BLaER1 treated with 17β-estradiol and CSF1 and Interleukin-3, amounts not matched to agents 10 nM and 100 nM (cell line): Measurements from ENCODE around the gene RNF225.

Experiments
- H3K27ac ChIP-seq, 11 experiments: shearing (Covaris generic); formaldehyde crosslinking; 2 replicates each; pipeline ENCODE4 v1.8.1; 2022
- H3K27me3 ChIP-seq, 11 experiments: shearing (Covaris generic); formaldehyde crosslinking; 2 replicates each; pipeline ENCODE4 v1.8.1; 2022
- H3K36me3 ChIP-seq, 11 experiments: shearing (Covaris generic); formaldehyde crosslinking; 2 replicates each; pipeline ENCODE4 v1.8.1; 2022
- H3K4me1 ChIP-seq, 10 experiments: shearing (Covaris generic); formaldehyde crosslinking; 2 replicates each; pipeline ENCODE4 v1.8.1; 2022
- H3K4me2 ChIP-seq, 11 experiments: shearing (Covaris generic); formaldehyde crosslinking; 2 replicates each; pipeline ENCODE4 v1.8.1; 2022
- H3K4me3 ChIP-seq, 10 experiments: shearing (Covaris generic); formaldehyde crosslinking; 2 replicates each; pipeline ENCODE4 v1.8.1; 2022
- H3K9ac ChIP-seq, 11 experiments: shearing (Covaris generic); formaldehyde crosslinking; 2 replicates each; pipeline ENCODE4 v1.8.1; 2022
- H3K9me3 ChIP-seq, 11 experiments: shearing (Covaris generic); formaldehyde crosslinking; replicated peaks in 1 of 11; 2 replicates each; pipeline ENCODE4 v1.8.1; 2022
- H4K20me1 ChIP-seq, 11 experiments: shearing (Covaris generic); formaldehyde crosslinking; 2 replicates each; pipeline ENCODE4 v1.8.1; 2022
- Cebpa-rat ChIP-seq, 11 experiments: shearing (Covaris generic); IDR thresholded peaks; 2 replicates each; pipeline ENCODE4 v1.8.1; 2022

RNF225 gene

GRCh38 chr19:58392945-58393724 is 2.3 kb upstream of the RNF225 start:
- peaks cover 0 to 16% (median 7%) of the 10 kb centered on the region in 11 experiments; a peak in 12 of 22 replicates for H3K27me3 ChIP-seq
- peaks cover 73 to 92% (median 82%) of the 10 kb centered on the region in 11 experiments for H3K36me3 ChIP-seq
- no peaks in the 10 kb centered on the region for H3K9me3 ChIP-seq
- H3K27ac ChIP-seq = no peak overlapping the region
- H3K4me2 ChIP-seq = no peak overlapping the region
- no peak overlapping the region; a peak in 2 of 22 replicates for H3K9ac ChIP-seq
- H3K4me3 ChIP-seq = no peak overlapping the region
- peaks cover 23 to 47% (median 36%) of the 10 kb centered on the region in 10 experiments for H3K4me1 ChIP-seq
- no peak for TF ChIP-seq Cebpa-rat (IDR thresholded peaks at IDR 0.05)
- H4K20me1 ChIP-seq = peaks cover 60 to 100% (median 95%) of the 10 kb centered on the region in 11 experiments; a peak in 21 of 22 replicates

- 0 out of 22 replicates have a peak overlapping the region, but pooled peaks of 1 of the 11 experiments have one; percentile 3 for H3K9ac ChIP-seq
- H3K27ac ChIP-seq = no peak overlapping the region
- H3K27me3 ChIP-seq = peaks cover 0 to 16% (median 7%) of the 10 kb centered on the region in 11 experiments; a peak in 12 of 22 replicates
- TF ChIP-seq Cebpa-rat (IDR thresholded peaks at IDR 0.05) = no peak
- no peaks in the 10 kb centered on the region for H3K9me3 ChIP-seq
- peaks cover 68 to 86% (median 76%) of the 10 kb centered on the region in 11 experiments for H3K36me3 ChIP-seq
- no peak overlapping the region for H3K4me3 ChIP-seq
- peaks cover 18 to 41% (median 31%) of the 10 kb centered on the region in 10 experiments for H3K4me1 ChIP-seq
- peaks cover 58 to 96% (median 90%) of the 10 kb centered on the region in 11 experiments; a peak in 21 of 22 replicates for H4K20me1 ChIP-seq
- H3K4me2 ChIP-seq = no peak overlapping the region
Observed at GRCh38 chr19:58393725-58394033, 1.8 kb upstream of the RNF225 start.

- peaks cover 9 to 31% (median 20%) of the 10 kb centered on the region in 10 experiments for H3K4me1 ChIP-seq
- H3K36me3 ChIP-seq = peaks cover 57 to 75% (median 65%) of the 10 kb centered on the region in 11 experiments
- peaks cover 0 to 16% (median 7%) of the 10 kb centered on the region in 11 experiments; a peak in 12 of 22 replicates for H3K27me3 ChIP-seq
- H4K20me1 ChIP-seq = peaks cover 50 to 85% (median 79%) of the 10 kb centered on the region in 11 experiments; a peak in 21 of 22 replicates
- H3K27ac ChIP-seq = no peak overlapping the region
- no peak for TF ChIP-seq Cebpa-rat (IDR thresholded peaks at IDR 0.05)
- no peaks in the 10 kb centered on the region for H3K9me3 ChIP-seq
- no peak overlapping the region for H3K9ac ChIP-seq
- no peak overlapping the region for H3K4me3 ChIP-seq
- no peak overlapping the region for H3K4me2 ChIP-seq
Observed at GRCh38 chr19:58394821-58395219, 636 bp upstream of the RNF225 start.

GRCh38 chr19:58395979-58396627 is 647 bp downstream of the RNF225 start:
- Histone ChIP-seq H3K4me2 (no peak overlapping the region), H3K27me3 (peaks cover 0 to 16% (median 7%) of the 10 kb centered on the region in 11 experiments; a peak in 12 of 22 replicates), H3K27ac (no peak overlapping the region), H3K9me3 (no peaks in the 10 kb centered on the region), H3K36me3 (peaks cover 44 to 62% (median 52%) of the 10 kb centered on the region in 11 experiments), H3K4me1 (peaks cover 7 to 27% (median 15%) of the 10 kb centered on the region in 10 experiments), H3K9ac (no peak overlapping the region), H3K4me3 (no peak overlapping the region), H4K20me1 (peaks cover 38 to 72% (median 66%) of the 10 kb centered on the region in 11 experiments; a peak in 21 of 22 replicates)
- TF ChIP-seq Cebpa-rat (IDR thresholded peaks at IDR 0.05) = no peak

- H3K4me1 ChIP-seq = peaks cover 9 to 21% (median 11%) of the 10 kb centered on the region in 10 experiments
- H3K9ac ChIP-seq = no peak overlapping the region
- peaks cover 30 to 64% (median 58%) of the 10 kb centered on the region in 11 experiments; a peak in 21 of 22 replicates for H4K20me1 ChIP-seq
- no peak overlapping the region for H3K4me3 ChIP-seq
- H3K36me3 ChIP-seq = peaks cover 36 to 54% (median 44%) of the 10 kb centered on the region in 11 experiments
- no peaks in the 10 kb centered on the region for H3K9me3 ChIP-seq
- no peak overlapping the region for H3K27ac ChIP-seq
- peaks cover 0 to 16% (median 7%) of the 10 kb centered on the region in 11 experiments; a peak in 12 of 22 replicates for H3K27me3 ChIP-seq
- TF ChIP-seq Cebpa-rat (IDR thresholded peaks at IDR 0.05) = no peak
- no peak overlapping the region for H3K4me2 ChIP-seq
Observed at GRCh38 chr19:58396691-58397532, 1.5 kb downstream of the RNF225 start.

- Histone ChIP-seq H3K4me3 (no peak overlapping the region), H3K9me3 (no peaks in the 10 kb centered on the region), H3K4me2 (no peak overlapping the region), H3K36me3 (peaks cover 29 to 47% (median 37%) of the 10 kb centered on the region in 11 experiments), H4K20me1 (peaks cover 23 to 57% (median 51%) of the 10 kb centered on the region in 11 experiments; a peak in 21 of 22 replicates), H3K27me3 (peaks cover 0 to 16% (median 7%) of the 10 kb centered on the region in 11 experiments; a peak in 12 of 22 replicates), H3K9ac (0 out of 22 replicates have a peak overlapping the region, but pooled peaks of 1 of the 11 experiments have one; percentile 4), H3K27ac (no peak overlapping the region), H3K4me1 (peaks cover 13 to 24% (median 18%) of the 10 kb centered on the region in 10 experiments)
- TF ChIP-seq Cebpa-rat (IDR thresholded peaks at IDR 0.05) = no peak
Observed at GRCh38 chr19:58397533-58398037, 2.1 kb downstream of the RNF225 start.

- peaks cover 13 to 23% (median 18%) of the 10 kb centered on the region in 10 experiments for H3K4me1 ChIP-seq
- peaks cover 24 to 42% (median 32%) of the 10 kb centered on the region in 11 experiments for H3K36me3 ChIP-seq
- H4K20me1 ChIP-seq = peaks cover 18 to 52% (median 46%) of the 10 kb centered on the region in 11 experiments; a peak in 21 of 22 replicates
- no peaks in the 10 kb centered on the region for H3K9me3 ChIP-seq
- TF ChIP-seq Cebpa-rat (IDR thresholded peaks at IDR 0.05) = no peak
- no peak overlapping the region for H3K27ac ChIP-seq
- H3K4me2 ChIP-seq = no peak overlapping the region
- H3K27me3 ChIP-seq = peaks cover 0 to 16% (median 7%) of the 10 kb centered on the region in 11 experiments; a peak in 12 of 22 replicates
- 0 out of 22 replicates have a peak overlapping the region, but pooled peaks of 1 of the 11 experiments have one; percentile 4 for H3K9ac ChIP-seq
- no peak overlapping the region for H3K4me3 ChIP-seq
Observed at GRCh38 chr19:58398087-58398486, 2.6 kb downstream of the RNF225 start.

- Histone ChIP-seq H3K9ac (no peak overlapping the region), H3K36me3 (peaks cover 20 to 37% (median 28%) of the 10 kb centered on the region in 11 experiments), H3K27me3 (peaks cover 0 to 16% (median 7%) of the 10 kb centered on the region in 11 experiments; a peak in 12 of 22 replicates), H3K4me1 (peaks cover 13 to 23% (median 18%) of the 10 kb centered on the region in 10 experiments), H3K9me3 (no peaks in the 10 kb centered on the region), H4K20me1 (peaks cover 14 to 48% (median 41%) of the 10 kb centered on the region in 11 experiments; a peak in 21 of 22 replicates), H3K27ac (no peak overlapping the region), H3K4me2 (no peak overlapping the region), H3K4me3 (no peak overlapping the region)
- TF ChIP-seq Cebpa-rat (IDR thresholded peaks at IDR 0.05) = no peak
Observed at GRCh38 chr19:58398545-58398944, 3.1 kb downstream of the RNF225 start.
